Activated T-cell treated with anti-CD3 and anti-CD28 coated beads, Interleukin-2, amount 50 U/mL, for 48 hours (primary cell): ENCODE results near the gene HERC2.

Source experiments
- DNase-seq, 2 experiments: peaks; one replicate each; pipeline ENCODE4 v3.0.0-alpha.2; 2020

HERC2 gene

DNA sequence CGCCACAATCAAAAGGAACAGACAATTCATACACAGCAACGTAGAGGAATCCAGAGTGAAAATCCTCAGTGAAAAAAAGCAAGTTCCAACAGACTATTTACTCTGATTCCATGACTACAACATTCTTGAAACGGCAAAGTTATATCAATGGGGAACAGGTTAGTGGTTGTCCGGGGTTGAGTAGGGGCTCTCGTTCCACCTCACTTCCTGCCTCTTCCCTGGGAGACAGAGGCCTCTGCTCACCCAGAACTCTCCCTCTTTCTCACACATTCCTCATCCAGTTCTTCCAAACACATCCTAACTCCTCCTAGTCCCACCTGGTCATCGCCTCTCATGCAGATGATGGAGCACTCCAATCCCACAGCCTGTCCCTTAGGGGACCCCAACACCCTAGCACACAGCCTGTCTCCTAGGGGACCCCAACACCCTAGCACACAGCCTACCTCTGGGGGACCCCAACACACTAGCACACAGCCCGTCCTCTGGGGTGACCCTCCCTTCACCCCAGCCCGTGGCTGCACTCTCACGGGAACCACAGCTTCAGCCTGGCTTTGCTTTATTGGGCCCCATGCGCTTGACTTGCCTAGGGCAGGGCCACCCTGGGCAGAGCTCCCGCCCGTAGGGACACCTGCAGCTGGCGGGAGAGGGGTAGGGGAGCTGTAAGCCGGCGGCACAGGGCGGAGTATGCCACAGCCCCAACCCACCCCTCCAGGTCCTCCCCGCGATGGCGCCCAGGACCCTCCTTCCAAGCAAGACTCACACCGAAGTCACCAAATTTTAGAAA lies 228.0 kb downstream of the HERC2 start:
- no peak for DNase-seq

DNA sequence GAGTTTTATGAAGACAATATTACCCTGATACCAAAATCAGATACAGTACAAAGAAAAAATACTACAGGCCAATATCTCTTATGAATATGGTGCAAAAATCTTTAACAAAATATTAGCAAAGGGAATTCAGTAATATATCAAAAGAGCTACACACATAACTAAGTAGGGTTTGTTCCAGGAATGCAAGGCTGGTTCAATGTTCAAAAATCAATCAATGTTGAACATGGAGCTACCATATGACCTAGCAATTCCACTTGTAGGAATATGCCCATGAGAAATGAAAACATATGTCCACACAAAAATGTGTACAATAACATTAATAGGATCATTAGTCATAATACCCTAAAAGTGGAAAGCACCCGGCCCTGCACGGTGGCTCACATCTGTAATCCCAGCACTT lies 230.7 kb downstream of the HERC2 start:
- DNase-seq, result no peak

DNA sequence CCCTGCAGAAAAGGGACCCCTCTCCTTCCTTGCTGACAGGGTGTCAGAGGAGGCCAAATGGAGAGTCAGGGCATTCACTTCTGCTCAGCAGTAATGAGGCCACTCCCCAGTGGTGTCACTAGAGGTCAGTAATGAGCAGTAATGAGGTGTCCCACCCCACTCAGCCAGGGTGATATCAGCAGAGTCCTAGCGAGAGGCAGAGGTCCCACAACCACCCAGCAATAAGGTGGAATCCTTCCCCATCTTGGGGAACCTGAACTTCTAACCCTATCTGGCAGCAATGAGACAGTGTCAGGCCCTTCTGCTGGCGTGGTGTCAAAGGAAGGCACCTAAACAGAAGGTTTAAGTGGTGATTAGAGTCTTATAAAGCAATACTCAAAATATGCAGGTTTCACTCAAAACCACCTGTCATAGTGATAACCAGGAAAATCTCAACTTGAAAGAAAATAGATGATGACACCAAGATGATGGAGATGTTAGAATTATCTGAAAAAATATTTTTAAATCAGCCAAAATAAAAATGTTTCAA lies 235.7 kb downstream of the HERC2 start:
- DNase-seq, result peak; percentile 65 to 66

DNA sequence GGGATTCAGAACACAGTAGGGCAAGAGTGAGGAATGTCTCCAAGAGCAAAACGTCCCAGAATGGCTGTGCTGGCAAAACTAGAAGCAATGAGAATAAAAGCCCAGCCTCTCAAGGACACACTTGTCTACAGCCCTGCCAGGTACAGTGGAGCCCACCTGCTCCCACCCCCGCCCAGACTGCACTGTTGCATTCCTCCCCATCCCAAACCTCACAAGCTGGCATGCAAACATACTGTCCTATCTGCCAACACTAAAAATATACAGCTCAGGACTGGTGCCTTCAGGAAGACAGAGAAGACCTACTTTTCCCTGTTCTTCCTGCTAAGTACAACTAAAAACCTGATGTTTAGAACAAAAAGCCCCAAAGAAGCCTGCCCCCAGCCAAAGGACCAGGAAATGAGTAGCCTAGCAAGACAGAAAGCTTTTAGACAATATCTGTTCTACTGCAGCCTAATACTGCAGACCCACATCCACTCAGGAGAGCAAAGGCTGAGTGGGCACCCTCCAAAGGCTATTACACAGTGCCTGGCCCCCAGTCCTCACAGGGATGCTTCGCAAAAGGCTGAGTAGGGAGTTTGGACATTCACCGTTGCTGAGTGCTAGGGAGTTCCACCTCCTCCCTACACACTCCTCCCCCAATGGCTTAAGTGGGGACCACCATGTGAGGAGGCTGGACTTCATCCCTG lies 236.3 kb downstream of the HERC2 start:
- no peak for DNase-seq

DNA sequence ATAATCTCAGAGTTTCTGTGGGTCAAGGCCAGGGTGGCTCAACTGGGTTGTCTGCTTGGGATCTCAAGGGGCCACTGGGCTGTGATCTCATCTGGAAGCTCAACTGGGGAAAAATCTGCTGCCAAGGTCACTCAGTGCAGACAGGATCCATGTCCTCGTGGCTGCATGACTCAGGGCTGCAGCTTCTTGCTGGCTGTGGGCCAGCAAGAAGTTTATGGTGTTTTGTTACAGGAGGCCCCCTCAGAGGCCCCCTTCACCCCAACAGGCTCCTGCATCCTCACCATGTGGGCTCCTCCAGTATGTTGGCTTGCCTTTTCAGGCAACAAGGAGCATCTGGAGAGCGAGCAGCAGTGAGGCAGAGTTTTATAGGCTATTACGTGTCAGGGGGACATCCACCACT lies 237.4 kb downstream of the HERC2 start:
- DNase-seq, result no peak

DNA sequence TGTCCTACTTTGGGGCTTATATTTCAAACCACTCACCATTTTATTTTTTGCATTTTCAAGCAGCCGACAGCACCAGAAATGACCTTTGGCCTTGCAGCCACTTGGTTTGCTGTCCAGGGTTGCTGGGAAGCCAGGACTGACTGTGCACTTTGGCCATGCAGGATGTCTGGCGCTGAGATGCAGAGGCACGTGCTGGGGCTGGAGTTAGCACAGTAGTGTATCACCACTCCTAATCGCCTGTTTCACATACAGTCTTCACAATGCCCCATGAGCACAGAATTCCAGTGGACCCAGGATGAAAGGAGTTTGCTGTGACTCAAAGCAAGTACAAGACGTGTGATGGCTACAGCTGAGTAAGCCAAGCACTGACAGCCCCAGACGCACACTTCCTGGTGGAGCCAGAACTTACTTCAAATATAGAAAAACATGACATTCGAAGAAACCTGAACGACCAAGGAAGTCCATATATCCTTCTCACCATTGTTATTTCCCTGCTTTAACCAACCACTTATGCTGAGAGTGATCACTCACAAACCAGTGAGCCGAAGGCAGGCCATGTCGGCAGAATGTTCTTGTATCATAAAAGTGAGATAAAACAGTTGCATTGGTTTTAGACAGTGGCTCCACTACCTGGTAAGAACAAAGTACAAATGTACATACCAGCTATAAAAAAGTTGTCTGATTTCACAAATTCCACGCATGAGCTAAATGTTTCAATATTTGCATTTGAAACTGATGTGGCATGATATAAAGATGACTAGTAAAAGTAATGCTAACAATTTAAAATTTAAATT lies 238.9 kb downstream of the HERC2 start:
- DNase-seq, result no peak

DNA sequence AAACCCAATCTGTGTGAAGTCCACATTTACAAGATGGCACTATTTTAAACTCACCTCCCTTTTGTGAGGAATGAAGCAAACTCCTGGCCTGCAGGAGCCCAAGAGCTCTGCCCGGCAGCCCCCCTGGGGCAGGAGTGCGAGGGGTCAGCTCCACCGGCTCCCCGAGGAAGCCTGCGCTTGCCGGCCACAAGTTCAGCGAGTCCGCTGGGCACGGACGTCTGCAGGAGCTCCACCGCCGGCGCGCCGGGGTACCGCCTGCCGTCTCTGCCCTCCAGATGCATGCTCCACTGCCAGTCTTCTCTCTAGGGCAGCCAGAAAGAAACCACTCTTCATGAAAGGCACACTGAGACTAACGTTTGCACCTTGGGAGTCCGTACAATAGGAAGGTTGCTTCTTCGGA lies 240.4 kb downstream of the HERC2 start:
- DNase-seq, result no peak

DNA sequence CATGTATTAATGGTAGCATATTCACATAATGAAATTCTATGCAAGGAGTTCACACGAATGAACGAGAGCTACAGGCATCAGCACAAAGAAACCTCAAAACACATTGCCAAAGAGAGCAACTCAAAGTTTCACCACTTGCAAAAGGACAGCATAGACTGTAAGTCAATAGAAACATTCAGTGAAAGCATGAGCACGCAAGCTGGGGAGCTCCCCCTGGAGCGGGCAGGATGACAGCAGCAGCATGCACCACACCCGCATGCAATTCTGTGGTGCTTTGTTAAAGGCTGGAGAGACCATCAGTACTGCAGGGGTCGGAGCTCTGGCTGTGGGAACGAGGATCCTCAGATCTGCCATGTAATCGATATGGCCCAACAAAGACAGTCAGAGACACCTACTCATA lies 241.6 kb downstream of the HERC2 start:
- DNase-seq, result no peak

DNA sequence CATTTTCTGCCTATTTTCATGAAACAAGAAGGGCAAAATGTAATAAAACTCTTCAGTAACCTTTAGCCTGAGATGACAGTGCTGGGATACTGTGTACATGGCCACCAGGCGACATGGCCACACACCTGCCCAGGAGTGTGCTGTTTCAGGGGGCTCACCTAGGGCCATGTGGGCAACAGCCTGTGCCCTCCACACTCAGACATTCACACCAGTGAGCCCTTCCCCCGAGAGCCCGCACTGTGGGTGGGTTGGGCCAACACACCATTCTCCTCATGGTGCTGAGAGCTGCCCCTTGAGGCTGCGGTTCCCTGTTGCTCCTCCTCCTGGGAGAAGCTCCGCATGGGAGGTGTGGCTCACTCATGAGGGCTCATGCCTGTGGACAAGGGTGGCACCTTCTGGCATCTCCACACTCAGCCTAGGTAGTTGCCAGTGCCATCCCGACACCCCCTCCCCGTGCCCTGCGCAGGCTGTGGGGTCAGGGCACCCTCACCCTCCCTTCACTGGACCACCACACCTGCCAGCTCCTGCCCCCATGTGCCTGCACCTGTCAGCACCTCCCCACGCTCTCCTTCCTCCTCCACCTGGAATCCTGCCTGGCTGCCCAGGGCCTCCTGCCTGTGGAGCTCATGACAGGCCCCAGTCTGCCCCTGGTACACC lies 242.5 kb downstream of the HERC2 start:
- no peak for DNase-seq

DNA sequence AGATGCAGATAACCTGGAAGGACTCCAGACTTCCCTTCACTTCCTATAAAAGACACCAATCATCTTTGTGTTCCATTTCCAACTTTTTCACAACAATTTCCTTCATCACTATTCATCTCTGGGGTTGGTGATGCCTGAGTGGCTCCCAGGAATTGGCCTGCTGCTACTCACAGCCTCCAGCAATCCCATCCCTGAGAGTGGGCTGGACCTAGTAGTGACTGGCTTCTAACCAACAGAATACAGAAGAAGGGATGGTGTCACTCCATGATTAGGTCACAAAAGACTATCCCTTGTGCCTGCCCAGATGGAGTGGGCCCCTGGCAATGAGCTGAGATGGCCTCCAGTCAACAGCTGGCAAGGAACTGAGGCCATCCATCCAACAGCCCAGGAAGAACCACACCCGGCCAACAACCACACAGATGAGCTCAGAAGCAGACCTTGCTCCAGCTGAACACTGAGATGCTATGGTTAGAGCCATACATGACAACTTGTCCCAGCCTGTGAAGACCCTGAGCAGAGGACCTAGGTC lies 243.7 kb downstream of the HERC2 start:
- DNase-seq, result no peak

DNA sequence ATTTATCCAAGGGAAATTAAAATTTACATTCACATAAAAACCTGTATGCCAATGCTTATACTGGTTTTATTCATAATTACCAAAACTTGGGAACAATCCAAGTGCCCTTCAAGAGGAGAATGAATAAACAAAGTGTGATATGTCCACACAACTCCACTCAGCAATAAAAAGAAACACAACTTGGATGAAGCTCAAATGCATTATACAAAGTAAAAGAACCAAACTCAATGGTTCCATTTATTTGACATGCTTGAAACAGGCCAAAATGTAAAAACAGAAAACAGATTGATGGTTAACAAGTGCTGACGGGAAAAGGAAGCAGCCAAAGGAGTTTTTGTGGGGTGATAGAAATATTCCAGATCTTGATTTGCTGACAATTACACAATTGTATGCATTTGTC lies 246.4 kb downstream of the HERC2 start:
- no peak for DNase-seq

DNA sequence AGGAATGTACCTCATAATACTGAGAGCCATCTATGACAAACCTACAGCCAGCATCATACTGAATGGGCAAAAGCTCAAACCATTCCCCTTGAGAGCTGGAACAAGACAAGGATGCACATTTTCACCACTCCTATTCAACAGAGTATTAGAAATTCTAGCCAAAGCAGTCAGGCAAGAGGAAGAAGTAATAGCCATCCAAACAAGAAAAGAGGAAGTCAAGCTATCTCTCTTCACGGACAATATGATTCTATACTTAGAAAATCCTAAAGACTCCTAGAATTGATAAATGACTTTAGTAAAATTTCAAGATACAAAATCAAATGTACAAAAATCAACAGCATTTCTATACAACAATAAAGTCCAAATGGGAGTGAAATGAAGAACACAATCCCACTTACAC lies 253.0 kb downstream of the HERC2 start:
- no peak for DNase-seq

DNA sequence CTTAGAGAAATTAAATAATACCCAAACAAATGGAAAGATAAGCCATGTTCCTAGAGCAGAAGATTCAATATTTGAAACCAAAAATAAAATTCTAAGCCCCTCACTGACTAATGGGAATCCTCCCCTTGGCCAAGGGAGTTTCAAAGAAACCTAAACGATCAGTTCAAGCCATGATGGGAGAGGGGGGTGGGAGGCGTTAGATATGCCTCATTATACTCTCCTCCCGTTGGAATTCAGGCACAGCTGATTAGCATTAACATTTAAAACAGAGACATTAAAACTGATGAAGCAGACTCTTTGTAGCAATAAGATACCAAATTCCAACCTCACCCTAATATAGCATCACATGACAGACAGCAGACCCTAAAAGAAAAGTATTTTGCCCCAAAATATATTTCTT lies 255.7 kb downstream of the HERC2 start:
- DNase-seq, result no peak
